HG02870 (cell line): ENCODE results near the gene ATOH8.
"Not testable (repeated sequence)": the region's sequence is repeated elsewhere in the genome, so short reads cannot be mapped to it uniquely, and the experiment has no call there.

Source experiments
- ATAC-seq: cut with Tn5 transposase; IDR thresholded peaks from one replicate; pipeline ENCODE4 v1.9.1; 2021; ENCODE audit warnings: mild to moderate bottlenecking, moderate library complexity; ENCODE audit not compliant: unreplicated experiment

The ATOH8 gene

GRCh38 chr2:85822766-85823165, 69.0 kb downstream of the ATOH8 start:
- no peak for ATAC-seq

GRCh38 chr2:85823951-85824350, 70.2 kb downstream of the ATOH8 start:
- ATAC-seq = no peak

- peak; percentile 66 for ATAC-seq
Observed at GRCh38 chr2:85826990-85827878, 73.4 kb downstream of the ATOH8 start.

- no peak for ATAC-seq
Observed at GRCh38 chr2:85827879-85828569, 74.2 kb downstream of the ATOH8 start.

- ATAC-seq = no peak
Observed at GRCh38 chr2:85828725-85829124, 74.9 kb downstream of the ATOH8 start.

- ATAC-seq = not testable (repeated sequence)
Observed at GRCh38 chr2:85829394-85829793, 75.6 kb downstream of the ATOH8 start.

GRCh38 chr2:85830645-85831044, 76.9 kb downstream of the ATOH8 start:
- ATAC-seq = no peak

- ATAC-seq = no peak
Observed at GRCh38 chr2:85831735-85832134, 77.9 kb downstream of the ATOH8 start.

GRCh38 chr2:85834466-85834865, 80.7 kb downstream of the ATOH8 start:
- no peak for ATAC-seq
